Measurements from ENCODE around the gene ANAPC1. TPM values are rescaled to one million over a fixed set of nuclear protein-coding genes. Genes with fewer than 3 reads are reported as not detected.
A peak's percentile ranks its signal among the peaks of the same experiment; 100 is the strongest.
"Not testable (repeated sequence)": the region's sequence is repeated elsewhere in the genome, so short reads cannot be mapped to it uniquely, and the experiment has no call there.

ANAPC1 gene
- polyA plus RNA-seq, 1 donor from 2014 or later, result 20.7 TPM

- H3K9me3 Mint-ChIP-seq, H3K27ac Mint-ChIP-seq, H3K4me1 Mint-ChIP-seq, H3K27me3 Mint-ChIP-seq, H3K4me3 Mint-ChIP-seq, H3K36me3 Mint-ChIP-seq: not testable (repeated sequence)
These were observed 106.8 kb downstream of the ANAPC1 start for GRCh38 chr2:111777155-111777554.

DNA sequence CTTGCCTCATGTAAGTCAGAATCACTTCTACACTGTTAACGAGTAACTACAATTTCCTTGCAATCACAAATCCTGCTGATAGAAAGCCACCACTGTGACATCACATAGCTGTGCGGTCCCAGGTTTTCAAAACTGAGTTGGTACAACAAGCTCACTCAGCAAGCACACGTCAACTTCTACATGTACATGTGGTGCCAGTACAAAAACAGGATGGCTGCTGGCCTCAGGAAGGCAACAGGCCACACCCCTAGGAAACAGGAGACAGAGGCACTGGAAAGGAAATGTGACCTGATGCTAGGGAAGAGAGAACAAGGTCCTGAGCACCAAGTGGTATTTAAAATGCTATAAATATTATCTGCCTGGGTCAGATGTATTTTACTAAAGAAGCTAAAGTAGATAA, 107.7 kb downstream of the ANAPC1 start:
- not testable (repeated sequence) for H3K27me3 Mint-ChIP-seq, H3K36me3 Mint-ChIP-seq, H3K9me3 Mint-ChIP-seq

GRCh38 chr2:111772180-111772579, 111.8 kb downstream of the ANAPC1 start:
- not testable (repeated sequence) for H3K4me3 Mint-ChIP-seq, H3K27ac Mint-ChIP-seq, H3K9me3 Mint-ChIP-seq, H3K4me1 Mint-ChIP-seq, H3K36me3 Mint-ChIP-seq, H3K27me3 Mint-ChIP-seq

More for the DNA sequence above, 107.7 kb downstream of the ANAPC1 start:
- not testable (repeated sequence) for H3K4me1 Mint-ChIP-seq, H3K27ac Mint-ChIP-seq, H3K4me3 Mint-ChIP-seq

DNA sequence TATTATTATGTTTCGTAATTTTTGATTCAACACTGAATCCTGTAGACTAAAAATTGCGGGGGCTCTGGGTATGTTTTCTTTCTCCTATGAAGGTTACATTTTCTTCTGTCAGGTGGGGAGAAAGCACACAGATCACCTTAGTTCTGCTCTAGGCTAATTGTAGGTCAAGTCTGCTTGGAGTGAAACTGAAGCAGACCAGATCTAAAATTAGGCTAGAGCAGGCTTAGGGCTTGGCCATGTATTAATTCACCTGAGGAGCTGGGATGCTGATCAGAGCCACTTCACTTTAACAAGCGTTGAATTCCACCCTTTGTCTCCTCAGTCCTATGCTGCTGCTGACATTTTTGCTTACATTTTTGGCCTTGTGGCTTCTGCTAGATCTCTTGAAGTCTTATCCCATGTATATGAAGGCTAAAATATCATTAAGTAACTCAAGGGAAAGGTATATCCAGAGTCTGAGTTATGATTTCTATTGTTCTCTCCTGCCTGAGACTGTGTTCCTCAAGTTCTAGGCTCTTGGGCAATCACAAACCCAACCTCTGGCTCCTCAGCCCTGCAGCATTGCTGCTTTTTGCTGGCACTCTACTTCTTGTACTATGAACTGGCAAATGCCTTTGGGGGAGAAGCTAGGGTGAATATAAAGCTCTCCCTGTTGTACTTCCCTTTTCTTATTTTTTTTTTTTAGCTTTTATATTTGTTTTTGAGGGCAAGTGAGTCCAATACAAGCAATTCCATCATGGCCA, 112.9 kb downstream of the ANAPC1 start:
- H3K4me3 Mint-ChIP-seq, H3K27me3 Mint-ChIP-seq, H3K9me3 Mint-ChIP-seq, H3K36me3 Mint-ChIP-seq, H3K4me1 Mint-ChIP-seq, H3K27ac Mint-ChIP-seq: not testable (repeated sequence)

DNA sequence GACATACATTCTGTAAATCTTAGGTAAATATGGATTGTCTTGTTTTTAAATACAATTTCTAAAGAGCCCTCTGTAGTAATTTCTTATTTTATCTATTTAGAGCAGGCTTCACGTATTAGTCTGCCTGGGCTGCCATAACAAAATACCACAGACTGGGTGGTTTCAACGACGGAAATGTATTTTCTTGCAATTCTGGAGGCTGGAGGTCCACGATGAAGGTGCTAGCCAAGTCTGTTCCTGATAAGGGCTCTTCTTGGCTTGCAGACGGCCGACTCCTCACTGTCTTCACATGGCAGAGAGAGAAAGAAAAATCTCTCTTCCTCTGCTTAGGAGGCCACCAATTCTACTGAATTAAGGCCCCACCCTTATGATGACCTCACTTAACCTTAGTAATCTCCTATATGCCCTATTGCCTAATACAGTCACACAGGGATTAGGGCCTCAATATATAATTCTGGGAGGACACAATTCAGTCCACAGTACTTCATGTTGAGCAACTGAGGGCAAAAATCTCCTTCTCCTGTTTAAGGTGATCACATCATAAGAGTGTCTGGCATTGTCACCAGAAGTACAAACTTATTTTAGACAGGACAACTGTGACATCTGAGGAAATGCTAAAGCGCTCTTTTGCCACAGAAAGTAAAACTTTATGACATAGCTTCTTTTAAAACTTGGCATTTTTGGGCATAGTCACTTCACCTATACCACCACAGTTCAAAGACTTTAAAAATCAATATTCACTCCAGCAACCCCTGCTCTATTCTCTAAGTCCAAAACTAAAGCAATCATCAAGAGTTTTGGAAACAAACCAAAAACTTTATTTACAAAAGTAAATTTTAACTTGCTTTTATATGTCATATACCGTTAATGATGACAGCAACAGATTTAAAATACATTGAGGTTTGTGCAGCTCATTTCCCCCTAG, 115.5 kb downstream of the ANAPC1 start:
- H3K4me1 Mint-ChIP-seq, H3K4me3 Mint-ChIP-seq, H3K27ac Mint-ChIP-seq, H3K27me3 Mint-ChIP-seq, H3K36me3 Mint-ChIP-seq, H3K9me3 Mint-ChIP-seq: not testable (repeated sequence)

- H3K9me3 Mint-ChIP-seq, H3K27ac Mint-ChIP-seq: not testable (repeated sequence)
These were observed 116.9 kb downstream of the ANAPC1 start for GRCh38 chr2:111767087-111767486.

GRCh38 chr2:111766295-111766694, 117.7 kb downstream of the ANAPC1 start:
- not testable (repeated sequence) for H3K27me3 Mint-ChIP-seq, H3K36me3 Mint-ChIP-seq

More at GRCh38 chr2:111767087-111767486, 116.9 kb downstream of the ANAPC1 start:
- H3K4me1 Mint-ChIP-seq, H3K4me3 Mint-ChIP-seq, H3K27me3 Mint-ChIP-seq, H3K36me3 Mint-ChIP-seq: not testable (repeated sequence)

DNA sequence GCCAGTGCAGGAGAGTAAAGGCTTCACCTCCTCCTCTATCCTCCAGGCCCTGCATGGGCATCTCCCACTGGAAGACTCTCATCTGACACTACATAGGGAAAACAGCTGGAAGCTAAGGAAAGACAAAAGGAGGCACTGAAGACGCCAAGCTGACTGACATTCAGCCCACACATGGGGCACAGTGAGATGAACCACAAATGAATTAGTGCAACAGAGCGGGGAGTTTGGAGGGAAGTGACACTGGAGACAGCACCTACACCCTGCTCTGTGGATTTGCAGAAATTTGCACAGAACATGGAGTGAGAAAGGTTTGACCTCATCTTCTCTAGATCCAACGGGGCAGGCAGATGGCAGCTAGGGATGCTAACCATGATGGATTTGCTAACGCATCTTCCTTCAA, 119.8 kb downstream of the ANAPC1 start:
- not testable (repeated sequence) for H3K9me3 Mint-ChIP-seq, H3K36me3 Mint-ChIP-seq, H3K27me3 Mint-ChIP-seq, H3K27ac Mint-ChIP-seq, H3K4me1 Mint-ChIP-seq
- H3K4me3 Mint-ChIP-seq, result peak overlapping the region in 1 of 4 donors; percentile 39

More at GRCh38 chr2:111766295-111766694, 117.7 kb downstream of the ANAPC1 start:
- H3K4me3 Mint-ChIP-seq, H3K4me1 Mint-ChIP-seq, H3K9me3 Mint-ChIP-seq, H3K27ac Mint-ChIP-seq: not testable (repeated sequence)

- not testable (repeated sequence) for H3K4me1 Mint-ChIP-seq, H3K27ac Mint-ChIP-seq
- H3K4me3 Mint-ChIP-seq, result peak overlapping the region in 1 of 4 donors; percentile 5
These were observed 123.2 kb downstream of the ANAPC1 start for GRCh38 chr2:111760697-111761284.

GRCh38 chr2:111752533-111752932, 131.5 kb downstream of the ANAPC1 start:
- not testable (repeated sequence) for H3K4me1 Mint-ChIP-seq, H3K27ac Mint-ChIP-seq, H3K9me3 Mint-ChIP-seq, H3K4me3 Mint-ChIP-seq, H3K36me3 Mint-ChIP-seq, H3K27me3 Mint-ChIP-seq

More at GRCh38 chr2:111760697-111761284, 123.2 kb downstream of the ANAPC1 start:
- not testable (repeated sequence) for H3K27me3 Mint-ChIP-seq, H3K9me3 Mint-ChIP-seq, H3K36me3 Mint-ChIP-seq

GRCh38 chr2:111750641-111751040, 133.4 kb downstream of the ANAPC1 start:
- H3K4me1 Mint-ChIP-seq, H3K27me3 Mint-ChIP-seq, H3K4me3 Mint-ChIP-seq, H3K9me3 Mint-ChIP-seq, H3K36me3 Mint-ChIP-seq, H3K27ac Mint-ChIP-seq: not testable (repeated sequence)

DNA sequence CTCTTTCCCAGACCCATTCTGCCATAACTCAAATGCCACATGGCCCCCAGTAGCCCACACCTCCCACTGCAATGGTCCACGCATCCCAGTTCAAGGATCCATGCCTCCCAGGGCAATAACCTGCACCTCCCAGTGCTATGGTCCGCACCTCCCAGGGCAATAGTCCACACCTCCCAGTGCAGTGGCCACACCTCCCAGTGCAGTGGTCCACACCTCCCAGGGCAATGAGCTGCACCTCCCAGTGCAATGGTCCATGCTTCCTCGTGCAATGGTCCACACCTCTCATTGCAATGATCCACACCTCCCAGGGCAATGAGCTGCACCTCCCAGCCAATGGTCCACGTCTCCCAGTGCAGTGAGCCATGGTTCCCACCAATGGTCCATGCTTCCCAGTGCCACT, 135.6 kb downstream of the ANAPC1 start:
- not testable (repeated sequence) for H3K4me3 Mint-ChIP-seq, H3K27ac Mint-ChIP-seq, H3K36me3 Mint-ChIP-seq, H3K4me1 Mint-ChIP-seq, H3K27me3 Mint-ChIP-seq, H3K9me3 Mint-ChIP-seq

DNA sequence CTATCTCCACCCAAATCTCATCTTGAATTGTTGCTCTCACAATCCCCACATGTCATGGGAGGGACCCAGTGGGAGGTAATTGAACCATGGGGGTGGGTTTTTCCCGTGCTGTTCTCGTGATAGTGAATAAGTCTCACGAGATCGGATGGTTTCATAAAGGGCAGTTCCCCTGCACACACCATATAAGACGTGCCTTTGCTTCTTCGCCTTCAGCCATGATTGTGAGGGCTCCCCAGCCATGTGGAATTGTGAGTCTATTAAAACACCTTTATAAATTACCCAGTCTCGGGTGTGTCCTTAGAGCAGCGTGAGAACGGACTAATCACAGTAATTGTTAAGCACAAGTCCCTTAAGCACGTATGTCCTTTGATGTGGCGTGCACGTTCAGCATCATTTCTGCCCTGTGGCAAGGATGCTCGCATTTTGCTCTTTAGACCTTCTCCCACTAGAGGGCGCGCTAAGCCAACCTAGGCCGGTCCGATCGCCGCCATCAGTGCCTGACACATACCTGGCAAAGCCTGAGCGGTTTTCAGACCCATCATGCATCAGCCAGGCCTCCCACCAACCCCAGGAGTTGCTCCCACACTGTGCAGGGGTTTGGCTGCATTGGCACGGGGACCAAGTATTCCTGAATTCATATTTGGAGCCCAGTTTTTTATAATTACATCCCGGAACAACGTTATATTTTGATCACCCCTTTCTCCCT, 136.4 kb downstream of the ANAPC1 start:
- H3K4me3 Mint-ChIP-seq, H3K4me1 Mint-ChIP-seq, H3K36me3 Mint-ChIP-seq, H3K9me3 Mint-ChIP-seq, H3K27me3 Mint-ChIP-seq, H3K27ac Mint-ChIP-seq: not testable (repeated sequence)

- H3K4me3 Mint-ChIP-seq, H3K27me3 Mint-ChIP-seq, H3K9me3 Mint-ChIP-seq, H3K36me3 Mint-ChIP-seq, H3K27ac Mint-ChIP-seq, H3K4me1 Mint-ChIP-seq: not testable (repeated sequence)
These were observed 139.2 kb downstream of the ANAPC1 start for GRCh38 chr2:111744751-111745150.

GRCh38 chr2:111741517-111741916, 142.5 kb downstream of the ANAPC1 start:
- H3K27me3 Mint-ChIP-seq, H3K9me3 Mint-ChIP-seq, H3K27ac Mint-ChIP-seq, H3K4me3 Mint-ChIP-seq, H3K4me1 Mint-ChIP-seq, H3K36me3 Mint-ChIP-seq: not testable (repeated sequence)

Data from IgD-negative memory B cell (primary cell).